WI38 (cell line): ENCODE results near the gene EVC.

Experiments
- H3K4me3 ChIP-seq: 2 replicates; pipeline ENCODE4 v1.5.1; 2011; ENCODE audit warnings: low read depth, mild to moderate bottlenecking, control low read depth, low read length
- CTCF ChIP-seq: IDR thresholded peaks from 2 replicates; pipeline ENCODE4 v1.5.1; 2012; ENCODE audit warnings: low read depth, mild to moderate bottlenecking, control low read depth, low read length

EVC gene

GRCh38 chr4:5730993-5731990 is 20.3 kb downstream of the EVC start:
- H3K4me3 ChIP-seq, result no peak overlapping the region
- TF ChIP-seq CTCF, result no peak

GRCh38 chr4:5732158-5732557 is 21.2 kb downstream of the EVC start:
- no peak overlapping the region for H3K4me3 ChIP-seq
- TF ChIP-seq CTCF, result no peak

DNA sequence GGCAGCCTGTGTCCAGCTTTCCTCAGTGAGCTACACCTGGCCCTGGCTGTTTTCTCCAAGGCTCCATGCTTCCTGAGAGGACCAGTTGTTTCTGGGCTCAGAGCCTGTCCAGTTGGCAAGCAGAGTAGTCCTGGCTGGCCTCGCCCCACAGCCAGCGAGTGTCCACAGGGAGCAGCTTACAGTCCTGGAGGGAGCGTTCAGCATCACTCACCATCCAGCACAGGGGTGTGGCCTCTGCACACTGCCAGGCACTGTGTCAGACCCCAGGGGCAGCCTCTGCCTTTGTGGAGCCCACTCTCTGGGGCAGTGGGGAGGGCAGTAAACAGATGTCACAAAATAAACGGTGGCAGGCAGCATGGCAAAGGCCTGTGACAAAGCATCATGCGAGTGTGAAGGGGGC is 23.9 kb downstream of the EVC start:
- H3K4me3 ChIP-seq, result no peak overlapping the region
- no peak for TF ChIP-seq CTCF

- H3K4me3 ChIP-seq, result no peak overlapping the region
- no peak for TF ChIP-seq CTCF
These were observed 24.5 kb downstream of the EVC start for GRCh38 chr4:5735463-5735862.

DNA sequence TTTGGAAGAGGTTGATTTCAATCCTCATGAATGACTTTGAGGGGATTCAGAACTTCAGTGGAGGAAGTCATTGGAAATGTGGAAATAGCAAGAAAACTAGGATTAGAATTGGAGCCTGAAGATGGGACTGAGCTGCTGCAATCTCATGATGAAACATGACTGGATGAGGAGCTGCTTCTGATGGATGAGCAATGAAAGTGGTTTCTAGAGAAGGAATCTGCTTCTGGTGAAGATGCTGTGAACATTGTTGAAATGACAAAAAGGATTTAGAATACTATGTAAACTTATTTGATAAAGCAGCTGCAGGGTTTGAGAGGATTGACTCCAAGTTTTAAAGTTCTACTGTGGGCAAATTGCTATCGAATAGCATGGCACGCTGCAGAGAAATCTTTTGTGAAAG is 27.1 kb downstream of the EVC start:
- no peak for TF ChIP-seq CTCF
- H3K4me3 ChIP-seq, result no peak overlapping the region

DNA sequence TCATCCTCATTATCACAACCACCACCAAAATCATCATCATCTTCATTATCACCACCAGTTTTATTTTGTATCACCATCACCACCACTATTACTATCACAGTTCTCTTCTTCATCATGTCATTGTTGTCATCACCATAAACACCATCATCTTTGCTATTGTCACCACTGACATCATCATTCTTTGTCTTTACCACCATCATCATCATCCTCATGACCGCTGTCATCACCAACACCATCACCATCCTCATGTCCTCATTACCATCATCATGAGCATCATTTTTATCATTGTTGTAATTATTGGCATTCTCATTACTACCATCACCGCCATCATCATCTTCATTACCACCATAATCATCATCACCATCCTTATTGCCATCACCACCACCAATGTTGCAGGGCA is 31.4 kb downstream of the EVC start:
- H3K4me3 ChIP-seq, result no peak overlapping the region
- TF ChIP-seq CTCF, result no peak

DNA sequence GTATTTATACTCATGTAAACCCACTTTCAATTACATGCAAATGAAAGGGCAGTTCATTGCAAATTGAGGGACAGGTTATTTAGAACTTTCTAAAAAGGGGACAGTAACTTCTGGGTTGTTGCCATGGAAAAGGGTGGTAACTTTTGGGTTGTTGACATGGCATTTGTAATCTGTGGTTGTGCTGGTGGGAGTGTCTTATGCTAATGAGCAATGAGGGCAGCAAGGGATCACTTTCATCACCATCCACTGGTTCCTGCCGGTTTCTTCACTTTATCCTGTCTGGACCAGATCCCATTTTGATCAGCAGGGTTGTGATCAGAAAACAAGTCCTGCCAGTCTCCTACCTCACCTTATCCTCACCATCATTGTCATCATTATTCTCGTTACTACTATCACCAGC is 32.0 kb downstream of the EVC start:
- TF ChIP-seq CTCF, result no peak
- no peak overlapping the region for H3K4me3 ChIP-seq
